A549 (cell line): ENCODE measurements around the gene ANO2. TPM values are rescaled to one million over a fixed set of nuclear protein-coding genes. Genes with fewer than 3 reads are reported as not detected.

ENCODE experiments used
- ATAC-seq, 2 experiments: fragments of 200-7000 bp in 1 of 2; fragments of >200 bp in 1 of 2; cut with Nextera tagmentation in 1 of 2; cut with Tn5 transposase in 1 of 2; 3 replicates each; pipeline versions ENCODE4 v1.8.0 to v1.9.1; 2018 to 2020; ENCODE audit warnings: mild to moderate bottlenecking in 1 of 2, moderate library complexity in 1 of 2
- CTCF ChIA-PET: fragments of 300-600 bp; sonication (Branson Sonifier 250); formaldehyde crosslinking; extraction: SDS; loops from one replicate; lab custom pipeline; 2021; ENCODE audit warnings: antibody characterized with exemption, inconsistent platforms; lab: Yijun Ruan, JAX
- POLR2A ChIA-PET: fragments of 350-600 bp; formaldehyde crosslinking; extraction: SDS; loops from one replicate; lab custom pipeline; 2021; ENCODE audit warnings: antibody characterized with exemption, inconsistent platforms; lab: Yijun Ruan, JAX
- DNase-seq, 2 experiments: peaks; one replicate each; pipeline versions ENCODE4 v3.0.0 to v3.0.0-alpha.2; 2011 to 2016; ENCODE audit warnings: low read depth in 1 of 2, low spot score in 1 of 2
- FAIRE-seq: peaks from 2 replicates; lab custom pipeline; 2011; peaks lifted over from hg19 to GRCh38; lab: Jason Lieb, UNC
- H3K27ac ChIP-seq, 2 experiments: fragments of >200 bp; sonication (Bioruptor Twin); formaldehyde crosslinking; 3 replicates each; pipeline ENCODE4 v1.5.1; 2016 to 2017
- H3K4me1 ChIP-seq: fragments of >200 bp; sonication (Bioruptor Twin); formaldehyde crosslinking; 3 replicates; pipeline ENCODE4 v1.6.1; 2016
- H3K4me2 ChIP-seq: fragments of >200 bp; sonication (Bioruptor Twin); formaldehyde crosslinking; 3 replicates; pipeline ENCODE4 v1.6.1; 2016
- H3K4me3 ChIP-seq: fragments of >200 bp; sonication (Bioruptor Twin); formaldehyde crosslinking; 3 replicates; pipeline ENCODE4 v1.5.1; 2016
- H3K9me3 ChIP-seq: fragments of >200 bp; sonication (Bioruptor Twin); formaldehyde crosslinking; 3 replicates; pipeline ENCODE4 v1.6.1; 2016
- BHLHE40 ChIP-seq: IDR thresholded peaks from 2 replicates; pipeline ENCODE4 v1.6.1; 2012; ENCODE audit warnings: low read depth, low read length, inconsistent platforms
- CBX2 ChIP-seq: fragments of 200-600 bp; sonication (generic); IDR thresholded peaks from 2 replicates; pipeline ENCODE4 v1.6.1; 2016; ENCODE audit warnings: low read depth, mild to moderate bottlenecking, borderline replicate concordance
- CEBPB ChIP-seq, 2 experiments: fragments of >200 bp in 1 of 2; sonication (Bioruptor Twin) in 1 of 2; formaldehyde crosslinking in 1 of 2; IDR thresholded peaks; 2 replicates each; pipeline ENCODE4 v1.6.1; 2012 to 2016
- EHF ChIP-seq: fragments of 250-450 bp; sonication (Bioruptor Pico); IDR thresholded peaks from 2 replicates; pipeline ENCODE4 v1.5.0; 2020; ENCODE audit warnings: mild to moderate bottlenecking
- FOSB ChIP-seq: fragments of 250-450 bp; sonication (Bioruptor Pico); IDR thresholded peaks from 2 replicates; pipeline ENCODE4 v1.5.0; 2020; ENCODE audit warnings: mild to moderate bottlenecking, moderate library complexity
- JUNB ChIP-seq: fragments of >200 bp; sonication (Bioruptor Twin); formaldehyde crosslinking; IDR thresholded peaks from 2 replicates; pipeline ENCODE4 v1.6.1; 2016
- KDM5A ChIP-seq: fragments of 200-600 bp; sonication (generic); IDR thresholded peaks from 2 replicates; pipeline ENCODE4 v1.6.1; 2016; ENCODE audit warnings: antibody characterized with exemption, mild to moderate bottlenecking
- ZSCAN20 ChIP-seq: fragments of 250-450 bp; sonication (Bioruptor Pico); IDR thresholded peaks from 2 replicates; pipeline ENCODE4 v1.8.0; 2022; ENCODE audit warnings: mild to moderate bottlenecking, moderate library complexity
- WGBS: methylation state at CpG from one replicate; pipeline ENCODE4 v1.1.6; 2017; ENCODE audit errors: missing lambda C conversion rate; 5-methylcytosine and 5-hydroxymethylcytosine counted together
- polyA plus RNA-seq, 4 experiments: library from polyadenylated mRNA; depleted of rRNA in 3 of 4; stranded (reverse); fragments of >200 nt; fragmentation: RNase III in 1 of 4; extraction: RNeasy Plus Mini Kit Qiagen cat#74134 plus additional on column Dnase treatment in 1 of 4; gene quantifications; 2 replicates in 3 of 4; 3 replicates in 1 of 4; pipeline ENCODE4 v1.2.3, GENCODE V29; 2011 to 2017
- TF ChIP-seq, protein P1 (sequence below): fragments of 250-450 bp; sonication (Bioruptor Pico); IDR thresholded peaks from 2 replicates; pipeline ENCODE4 v1.5.0; 2021; ENCODE audit warnings: mild to moderate bottlenecking, moderate library complexity, borderline replicate concordance
- TF ChIP-seq, protein P2 (sequence below): fragments of 250-450 bp; sonication (Bioruptor Pico); IDR thresholded peaks from 2 replicates; pipeline ENCODE4 v1.5.0; 2020; ENCODE audit warnings: low read depth, mild to moderate bottlenecking, moderate library complexity
- TF ChIP-seq, protein P3 (sequence below): fragments of >200 bp; sonication (Bioruptor Twin); formaldehyde crosslinking; IDR thresholded peaks from 3 replicates; pipeline ENCODE4 v1.5.1; 2016
- TF ChIP-seq, protein P4 (sequence below): IDR thresholded peaks from 2 replicates; pipeline ENCODE4 v1.6.1; 2012
- TF ChIP-seq, protein P5 (sequence below): fragments of 200-600 bp; sonication (generic); IDR thresholded peaks from 2 replicates; pipeline ENCODE4 v1.6.1; 2016; ENCODE audit warnings: antibody characterized with exemption, mild to moderate bottlenecking, moderate library complexity

The ANO2 gene
- polyA plus RNA-seq, 2 of the 4 experiments (the other 2 are of a cell fraction) = not detected

DNA sequence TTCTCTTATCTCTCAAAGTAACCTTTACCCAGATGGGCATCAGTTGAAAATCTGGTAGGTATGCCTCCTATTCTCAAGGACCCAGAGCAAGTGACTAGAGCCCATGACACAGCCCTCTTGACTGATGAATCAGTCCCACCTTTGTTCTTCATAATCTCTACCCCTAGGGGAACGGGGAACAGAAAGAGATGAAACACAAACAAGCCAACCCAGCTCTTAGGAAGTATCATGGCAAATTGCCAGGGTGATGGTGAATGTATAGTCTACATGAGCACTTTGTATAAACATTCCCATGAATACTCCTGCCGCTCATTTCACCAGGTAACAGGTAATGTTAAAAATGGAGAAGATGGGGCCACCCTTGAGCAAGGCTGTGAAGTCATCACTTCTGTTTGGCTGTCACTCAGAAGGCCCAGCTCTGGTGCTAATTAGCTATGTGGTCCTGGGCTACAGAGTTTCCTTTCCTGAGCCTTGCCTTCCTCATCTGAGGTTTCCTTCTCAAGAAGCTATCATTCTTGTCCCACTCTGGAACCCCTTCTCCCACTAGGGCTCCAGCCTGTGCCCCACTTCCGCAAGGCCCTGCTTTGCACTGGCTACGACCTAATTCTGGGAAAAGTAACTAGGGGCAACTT is 161.7 kb downstream of the ANO2 start (continued):
- TF ChIP-seq, protein P1, sequence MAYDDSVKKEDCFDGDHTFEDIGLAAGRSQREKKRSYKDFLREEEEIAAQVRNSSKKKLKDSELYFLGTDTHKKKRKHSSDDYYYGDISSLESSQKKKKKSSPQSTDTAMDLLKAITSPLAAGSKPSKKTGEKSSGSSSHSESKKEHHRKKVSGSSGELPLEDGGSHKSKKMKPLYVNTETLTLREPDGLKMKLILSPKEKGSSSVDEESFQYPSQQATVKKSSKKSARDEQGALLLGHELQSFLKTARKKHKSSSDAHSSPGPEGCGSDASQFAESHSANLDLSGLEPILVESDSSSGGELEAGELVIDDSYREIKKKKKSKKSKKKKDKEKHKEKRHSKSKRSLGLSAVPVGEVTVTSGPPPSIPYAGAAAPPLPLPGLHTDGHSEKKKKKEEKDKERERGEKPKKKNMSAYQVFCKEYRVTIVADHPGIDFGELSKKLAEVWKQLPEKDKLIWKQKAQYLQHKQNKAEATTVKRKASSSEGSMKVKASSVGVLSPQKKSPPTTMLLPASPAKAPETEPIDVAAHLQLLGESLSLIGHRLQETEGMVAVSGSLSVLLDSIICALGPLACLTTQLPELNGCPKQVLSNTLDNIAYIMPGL (CRISPR knock-in tag) = no peak

DNA sequence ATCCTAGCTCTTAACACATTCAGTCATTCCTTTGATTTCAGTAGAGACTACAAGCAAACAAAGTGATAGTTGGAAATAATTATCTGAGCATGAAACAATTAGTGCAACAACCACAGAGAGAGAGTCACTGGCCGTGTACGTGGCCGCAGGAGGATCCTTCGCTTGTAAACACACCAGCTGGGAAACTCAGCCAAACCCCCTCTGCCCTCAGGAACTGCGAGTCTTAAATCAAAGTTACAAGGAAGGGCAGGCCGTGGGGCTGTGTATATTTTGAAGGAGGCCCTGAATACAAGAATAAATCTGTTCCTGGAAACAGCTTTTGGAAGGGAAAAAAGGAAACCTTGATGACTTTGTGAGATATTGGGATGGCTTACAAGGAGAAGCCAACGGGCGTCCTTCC is 164.5 kb downstream of the ANO2 start:
- CTCF ChIA-PET = no interaction called here
- Histone ChIP-seq H3K9me3 (no peaks in the 10 kb centered on the region), H3K27ac (no peak overlapping the region), H3K4me2 (no peak overlapping the region), H3K4me1 (no peaks in the 10 kb centered on the region), H3K4me3 (no peak overlapping the region)
- ATAC-seq (no peak), DNase-seq (no peak), FAIRE-seq (no peak)
- TF ChIP-seq EHF (CRISPR knock-in tag) = no peak
- TF ChIP-seq BHLHE40 = no peak
- no peak for TF ChIP-seq FOSB (CRISPR knock-in tag)
- TF ChIP-seq, protein P2, sequence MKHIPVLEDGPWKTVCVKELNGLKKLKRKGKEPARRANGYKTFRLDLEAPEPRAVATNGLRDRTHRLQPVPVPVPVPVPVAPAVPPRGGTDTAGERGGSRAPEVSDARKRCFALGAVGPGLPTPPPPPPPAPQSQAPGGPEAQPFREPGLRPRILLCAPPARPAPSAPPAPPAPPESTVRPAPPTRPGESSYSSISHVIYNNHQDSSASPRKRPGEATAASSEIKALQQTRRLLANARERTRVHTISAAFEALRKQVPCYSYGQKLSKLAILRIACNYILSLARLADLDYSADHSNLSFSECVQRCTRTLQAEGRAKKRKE (CRISPR knock-in tag) = no peak
- TF ChIP-seq, protein P1 (CRISPR knock-in tag) = no peak
- TF ChIP-seq CBX2 = no peak
- no peak for TF ChIP-seq KDM5A
- no peak for TF ChIP-seq CEBPB (IDR thresholded peaks at IDR 0.05)
- TF ChIP-seq ZSCAN20 (CRISPR knock-in tag) = no peak
- TF ChIP-seq, protein P3, sequence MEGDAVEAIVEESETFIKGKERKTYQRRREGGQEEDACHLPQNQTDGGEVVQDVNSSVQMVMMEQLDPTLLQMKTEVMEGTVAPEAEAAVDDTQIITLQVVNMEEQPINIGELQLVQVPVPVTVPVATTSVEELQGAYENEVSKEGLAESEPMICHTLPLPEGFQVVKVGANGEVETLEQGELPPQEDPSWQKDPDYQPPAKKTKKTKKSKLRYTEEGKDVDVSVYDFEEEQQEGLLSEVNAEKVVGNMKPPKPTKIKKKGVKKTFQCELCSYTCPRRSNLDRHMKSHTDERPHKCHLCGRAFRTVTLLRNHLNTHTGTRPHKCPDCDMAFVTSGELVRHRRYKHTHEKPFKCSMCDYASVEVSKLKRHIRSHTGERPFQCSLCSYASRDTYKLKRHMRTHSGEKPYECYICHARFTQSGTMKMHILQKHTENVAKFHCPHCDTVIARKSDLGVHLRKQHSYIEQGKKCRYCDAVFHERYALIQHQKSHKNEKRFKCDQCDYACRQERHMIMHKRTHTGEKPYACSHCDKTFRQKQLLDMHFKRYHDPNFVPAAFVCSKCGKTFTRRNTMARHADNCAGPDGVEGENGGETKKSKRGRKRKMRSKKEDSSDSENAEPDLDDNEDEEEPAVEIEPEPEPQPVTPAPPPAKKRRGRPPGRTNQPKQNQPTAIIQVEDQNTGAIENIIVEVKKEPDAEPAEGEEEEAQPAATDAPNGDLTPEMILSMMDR = no peak
- TF ChIP-seq, protein P4, sequence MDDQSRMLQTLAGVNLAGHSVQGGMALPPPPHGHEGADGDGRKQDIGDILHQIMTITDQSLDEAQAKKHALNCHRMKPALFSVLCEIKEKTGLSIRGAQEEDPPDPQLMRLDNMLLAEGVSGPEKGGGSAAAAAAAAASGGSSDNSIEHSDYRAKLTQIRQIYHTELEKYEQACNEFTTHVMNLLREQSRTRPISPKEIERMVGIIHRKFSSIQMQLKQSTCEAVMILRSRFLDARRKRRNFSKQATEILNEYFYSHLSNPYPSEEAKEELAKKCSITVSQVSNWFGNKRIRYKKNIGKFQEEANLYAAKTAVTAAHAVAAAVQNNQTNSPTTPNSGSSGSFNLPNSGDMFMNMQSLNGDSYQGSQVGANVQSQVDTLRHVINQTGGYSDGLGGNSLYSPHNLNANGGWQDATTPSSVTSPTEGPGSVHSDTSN = no peak
- no peak for TF ChIP-seq JUNB
- TF ChIP-seq, protein P5, sequence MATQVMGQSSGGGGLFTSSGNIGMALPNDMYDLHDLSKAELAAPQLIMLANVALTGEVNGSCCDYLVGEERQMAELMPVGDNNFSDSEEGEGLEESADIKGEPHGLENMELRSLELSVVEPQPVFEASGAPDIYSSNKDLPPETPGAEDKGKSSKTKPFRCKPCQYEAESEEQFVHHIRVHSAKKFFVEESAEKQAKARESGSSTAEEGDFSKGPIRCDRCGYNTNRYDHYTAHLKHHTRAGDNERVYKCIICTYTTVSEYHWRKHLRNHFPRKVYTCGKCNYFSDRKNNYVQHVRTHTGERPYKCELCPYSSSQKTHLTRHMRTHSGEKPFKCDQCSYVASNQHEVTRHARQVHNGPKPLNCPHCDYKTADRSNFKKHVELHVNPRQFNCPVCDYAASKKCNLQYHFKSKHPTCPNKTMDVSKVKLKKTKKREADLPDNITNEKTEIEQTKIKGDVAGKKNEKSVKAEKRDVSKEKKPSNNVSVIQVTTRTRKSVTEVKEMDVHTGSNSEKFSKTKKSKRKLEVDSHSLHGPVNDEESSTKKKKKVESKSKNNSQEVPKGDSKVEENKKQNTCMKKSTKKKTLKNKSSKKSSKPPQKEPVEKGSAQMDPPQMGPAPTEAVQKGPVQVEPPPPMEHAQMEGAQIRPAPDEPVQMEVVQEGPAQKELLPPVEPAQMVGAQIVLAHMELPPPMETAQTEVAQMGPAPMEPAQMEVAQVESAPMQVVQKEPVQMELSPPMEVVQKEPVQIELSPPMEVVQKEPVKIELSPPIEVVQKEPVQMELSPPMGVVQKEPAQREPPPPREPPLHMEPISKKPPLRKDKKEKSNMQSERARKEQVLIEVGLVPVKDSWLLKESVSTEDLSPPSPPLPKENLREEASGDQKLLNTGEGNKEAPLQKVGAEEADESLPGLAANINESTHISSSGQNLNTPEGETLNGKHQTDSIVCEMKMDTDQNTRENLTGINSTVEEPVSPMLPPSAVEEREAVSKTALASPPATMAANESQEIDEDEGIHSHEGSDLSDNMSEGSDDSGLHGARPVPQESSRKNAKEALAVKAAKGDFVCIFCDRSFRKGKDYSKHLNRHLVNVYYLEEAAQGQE = no peak
- WGBS = 9% methylated on average over 8 of the region's 8 CpGs
- POLR2A ChIA-PET = no interaction called here
